H1 (cell line): ENCODE results near the gene CHMP1B. TPM values are rescaled to one million over a fixed set of nuclear protein-coding genes. Genes with fewer than 3 reads are reported as not detected.
"Not testable (repeated sequence)": the region's sequence is repeated elsewhere in the genome, so short reads cannot be mapped to it uniquely, and the experiment has no call there.

ENCODE experiments used
- CTCF ChIA-PET: fragments of 300-600 bp; sonication (Branson Sonifier 250); formaldehyde crosslinking; loops from one replicate; lab custom pipeline; 2021; ENCODE audit not compliant: partially characterized antibody; lab: Charles Lee
- POLR2A ChIA-PET: fragments of 300-600 bp; sonication (Branson Sonifier 250); formaldehyde crosslinking; loops from one replicate; lab custom pipeline; 2021; ENCODE audit warnings: inconsistent platforms; ENCODE audit not compliant: partially characterized antibody; lab: Charles Lee
- DNase-seq, 2 experiments: peaks; one replicate each; pipeline versions ENCODE4 v3.0.0 to v3.0.0-alpha.2; 2010 to 2022; ENCODE audit warnings: low spot score in 2 of 2, low read depth in 1 of 2, mixed read lengths in 1 of 2
- FAIRE-seq: peaks from 2 replicates; lab custom pipeline; 2011; peaks lifted over from hg19 to GRCh38; lab: Jason Lieb, UNC
- H2AFZ ChIP-seq: 2 replicates; pipeline ENCODE4 v1.8.1; 2012; ENCODE audit warnings: low read length, inconsistent platforms
- H2AK5ac ChIP-seq: 2 replicates; pipeline ENCODE4 v1.6.1; 2013; ENCODE audit warnings: low read depth, low read length
- H2BK120ac ChIP-seq: replicated peaks from 2 replicates; pipeline ENCODE3; 2013; ENCODE audit warnings: low read depth, low read length, inconsistent platforms
- H2BK12ac ChIP-seq: 2 replicates; pipeline ENCODE4 v1.6.1; 2013; ENCODE audit warnings: low read depth, low read length
- H2BK15ac ChIP-seq: 2 replicates; pipeline ENCODE4 v1.6.1; 2013; ENCODE audit warnings: low read length
- H2BK20ac ChIP-seq: 2 replicates; pipeline ENCODE4 v1.6.1; 2013; ENCODE audit warnings: low read length
- H2BK5ac ChIP-seq: 2 replicates; pipeline ENCODE4 v1.6.1; 2013; ENCODE audit warnings: low read depth, low read length
- H3K14ac ChIP-seq: 2 replicates; pipeline ENCODE4 v1.6.1; 2013; ENCODE audit warnings: inconsistent platforms; ENCODE audit not compliant: insufficient read length
- H3K18ac ChIP-seq: 2 replicates; pipeline ENCODE4 v1.6.1; 2013; ENCODE audit warnings: low read length; ENCODE audit errors: extremely low read depth
- H3K23ac ChIP-seq: 2 replicates; pipeline ENCODE4 v1.6.1; 2013; ENCODE audit warnings: inconsistent platforms; ENCODE audit not compliant: insufficient read length
- H3K23me2 ChIP-seq: 2 replicates; pipeline ENCODE4 v1.6.1; 2013; ENCODE audit warnings: low read depth, low read length
- H3K27ac ChIP-seq: 2 replicates; pipeline ENCODE4 v1.6.1; 2011; ENCODE audit warnings: low read depth, low read length, inconsistent platforms
- H3K27me3 ChIP-seq, 4 experiments: replicated peaks in 1 of 4; 1 replicate in 1 of 4; 2 replicates in 3 of 4; pipeline versions ENCODE4 v1.6.1 to v1.8.1; 2011 to 2013; ENCODE audit warnings: low read length in 3 of 4, mild to moderate bottlenecking in 3 of 4, inconsistent platforms in 2 of 4, mixed read lengths in 2 of 4, moderate library complexity in 1 of 4; ENCODE audit not compliant: control insufficient read depth in 3 of 4, insufficient read depth in 3 of 4; ENCODE audit errors: extremely low read depth in 1 of 4
- H3K36me3 ChIP-seq, 4 experiments: 2 replicates each; pipeline versions ENCODE4 v1.6.1 to v1.8.1; 2011 to 2013; ENCODE audit warnings: mild to moderate bottlenecking in 4 of 4, low read length in 3 of 4, moderate library complexity in 2 of 4, control low read depth in 1 of 4, inconsistent platforms in 1 of 4; ENCODE audit not compliant: insufficient read depth in 4 of 4, control insufficient read depth in 2 of 4
- H3K4ac ChIP-seq: replicated peaks from 2 replicates; pipeline ENCODE3; 2013; ENCODE audit warnings: low read length, low read depth, mixed read lengths, inconsistent platforms; ENCODE audit not compliant: insufficient read length
- H3K4me1 ChIP-seq, 4 experiments: replicated peaks in 1 of 4; 1 replicate in 1 of 4; 2 replicates in 3 of 4; pipeline versions ENCODE4 v1.6.1 to v1.8.1; 2011 to 2013; ENCODE audit warnings: low read length in 3 of 4, inconsistent platforms in 2 of 4, mixed read lengths in 1 of 4; ENCODE audit not compliant: insufficient read depth in 4 of 4, control insufficient read depth in 3 of 4
- H3K4me2 ChIP-seq, 2 experiments: 2 replicates each; pipeline versions ENCODE4 v1.6.1 to v1.8.1; 2011 to 2013; ENCODE audit warnings: low read depth in 2 of 2, low read length in 2 of 2, control low read depth in 1 of 2, inconsistent platforms in 1 of 2, mild to moderate bottlenecking in 1 of 2; ENCODE audit not compliant: insufficient read depth in 1 of 2
- H3K4me3 ChIP-seq, 4 experiments: fragments of 200-600, 300-600 bp in 1 of 4; sonication (generic), shearing (Covaris generic), sonication (Bioruptor Twin) in 1 of 4; 2 replicates each; pipeline versions ENCODE4 v1.5.1 to v1.8.1; 2011 to 2016; ENCODE audit warnings: low read length in 4 of 4, low read depth in 3 of 4, control low read depth in 2 of 4, inconsistent platforms in 2 of 4, mild to moderate bottlenecking in 2 of 4, mixed read lengths in 1 of 4, moderate library complexity in 1 of 4; ENCODE audit not compliant: insufficient read depth in 2 of 4; ENCODE audit errors: extremely low read depth in 1 of 4
- H3K56ac ChIP-seq: replicated peaks from 2 replicates; pipeline ENCODE3; 2013; ENCODE audit warnings: low read depth, mild to moderate bottlenecking, mixed read lengths, low read length, inconsistent platforms; ENCODE audit not compliant: insufficient read length
- H3K79me1 ChIP-seq: 2 replicates; pipeline ENCODE4 v1.6.1; 2013; ENCODE audit warnings: low read depth, low read length, control low read depth
- H3K79me2 ChIP-seq, 2 experiments: 2 replicates each; pipeline versions ENCODE4 v1.6.1 to v1.8.1; 2012 to 2013; ENCODE audit warnings: low read length in 2 of 2, mild to moderate bottlenecking in 2 of 2, inconsistent platforms in 1 of 2; ENCODE audit not compliant: insufficient read depth in 2 of 2, control insufficient read depth in 1 of 2
- H3K9ac ChIP-seq, 4 experiments: replicated peaks in 1 of 4; 1 replicate in 1 of 4; 2 replicates in 3 of 4; pipeline versions ENCODE4 v1.6.1 to v1.8.1; 2011 to 2013; ENCODE audit warnings: low read depth in 3 of 4, low read length in 3 of 4, control low read depth in 2 of 4, mild to moderate bottlenecking in 2 of 4, moderate library complexity in 2 of 4, inconsistent platforms in 1 of 4; ENCODE audit errors: extremely low read depth in 1 of 4
- H3K9me3 ChIP-seq, 2 experiments: 2 replicates each; pipeline versions ENCODE4 v1.6.1 to v1.8.1; 2012 to 2013; ENCODE audit warnings: mild to moderate bottlenecking in 2 of 2, moderate library complexity in 2 of 2, control low read depth in 1 of 2, inconsistent platforms in 1 of 2, low read depth in 1 of 2, low read length in 1 of 2, mixed read lengths in 1 of 2; ENCODE audit not compliant: insufficient read depth in 2 of 2
- H4K20me1 ChIP-seq, 2 experiments: replicated peaks in 1 of 2; 2 replicates each; pipeline versions ENCODE3 to v1.8.1; 2011 to 2013; ENCODE audit warnings: inconsistent platforms in 2 of 2, low read length in 2 of 2, mild to moderate bottlenecking in 1 of 2; ENCODE audit not compliant: insufficient read depth in 2 of 2, control insufficient read depth in 1 of 2
- H4K5ac ChIP-seq: 2 replicates; pipeline ENCODE4 v1.6.1; 2013; ENCODE audit warnings: low read length, low read depth, mixed read lengths, inconsistent platforms; ENCODE audit not compliant: insufficient read length
- H4K8ac ChIP-seq: 2 replicates; pipeline ENCODE4 v1.8.0; 2013; ENCODE audit warnings: mild to moderate bottlenecking, moderate library complexity, low read length, inconsistent platforms; ENCODE audit not compliant: insufficient read depth; ENCODE audit errors: extremely low read depth
- H4K91ac ChIP-seq: replicated peaks from 2 replicates; pipeline ENCODE3; 2013; ENCODE audit warnings: low read length, mixed read lengths, inconsistent platforms; ENCODE audit not compliant: insufficient read length
- WGBS, 2 experiments: shearing (Covaris generic) in 1 of 2; methylation state at CpG; one replicate each; pipeline versions ENCODE4 v1.1.6 to v1.1.7; 2013 to 2015; ENCODE audit warnings: low lambda C conversion rate in 2 of 2, mixed read lengths in 2 of 2, inconsistent platforms in 1 of 2, low coverage in 1 of 2, missing lambda C conversion rate in 1 of 2; ENCODE audit not compliant: insufficient replicate concordance in 2 of 2, insufficient coverage in 1 of 2, insufficient read length in 1 of 2; ENCODE audit errors: extremely low coverage in 1 of 2, missing lambda C conversion rate in 1 of 2; 5-methylcytosine and 5-hydroxymethylcytosine counted together
- polyA plus RNA-seq, 7 experiments: library from polyadenylated mRNA; depleted of rRNA in 3 of 7; stranded (reverse) in 5 of 7; unstranded in 2 of 7; fragments of >200 nt in 5 of 7; fragments of 200-250 nt in 2 of 7; gene quantifications; 1 replicate in 5 of 7; 2 replicates in 1 of 7; 4 replicates in 1 of 7; pipeline versions ENCODE4 v1.2.1 to v1.2.3, GENCODE V29; 2011 to 2013; ENCODE audit warnings: missing spikeins in 2 of 7, mixed read lengths in 2 of 7
- total RNA-seq: library from RNA; stranded (reverse); fragmentation: NEBNext Ultra II Directional; extraction: Animal tissue kit (Norgen Biotek cat#: 25700); gene quantifications from 2 replicates; pipeline ENCODE4 v1.2.1, GENCODE V29; 2021

The CHMP1B gene
- total and polyA plus RNA-seq, 2 of the 8 experiments (the other 6 are each of a cell fraction or from before 2014, with no cell fraction given) = 30.5 to 43.2 TPM

DNA sequence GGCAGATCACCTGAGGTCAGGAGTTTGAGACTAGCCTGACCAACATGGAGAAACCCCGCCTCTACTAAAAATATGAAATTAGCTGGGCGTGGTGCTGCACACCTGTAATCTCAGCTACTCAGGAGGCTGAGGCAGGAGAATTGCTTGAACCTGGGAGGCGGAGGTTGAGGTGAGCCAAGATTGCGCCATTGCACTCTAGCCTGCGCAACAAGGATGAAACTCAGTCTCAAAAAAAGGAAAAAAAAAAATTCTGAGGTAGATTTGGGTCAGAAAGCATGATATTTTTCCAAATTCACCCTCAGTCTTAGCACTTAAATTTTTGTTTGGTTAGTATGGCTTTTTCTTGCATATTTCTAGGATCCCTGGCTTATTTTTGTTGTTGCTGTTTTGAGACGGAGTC lies 3.3 kb downstream of the CHMP1B start:
- ChIA-PET CTCF (interaction anchor here (0.6 kb wide), 1 partner anchor 138 kb away, joined by 3 read pairs; no protein-coding TSS in a partner anchor), POLR2A (interaction anchor here (0.9 kb wide), 1 partner anchor 165 kb away, joined by 8 read pairs; no protein-coding TSS in a partner anchor)
- not testable (repeated sequence) for H3K79me1 ChIP-seq, H3K9ac ChIP-seq, H3K27ac ChIP-seq, H3K56ac ChIP-seq, FAIRE-seq, H2AFZ ChIP-seq, H3K18ac ChIP-seq, H3K4ac ChIP-seq, H2BK12ac ChIP-seq, H2BK15ac ChIP-seq, H2BK20ac ChIP-seq, H3K9me3 ChIP-seq, H3K36me3 ChIP-seq, H3K4me2 ChIP-seq, H3K4me3 ChIP-seq, H3K23ac ChIP-seq, DNase-seq, H3K23me2 ChIP-seq, H3K14ac ChIP-seq, H4K91ac ChIP-seq, H2BK5ac ChIP-seq, H4K5ac ChIP-seq, H4K20me1 ChIP-seq, H3K27me3 ChIP-seq, H2AK5ac ChIP-seq, H2BK120ac ChIP-seq
- Histone ChIP-seq H4K8ac (peak overlapping the region; percentile 58; the same call in 1 of the 2 replicates), H3K4me1 (peaks cover 3 to 13% (median 12%) of the 10 kb centered on the region in 4 experiments; a peak in 6 of 7 replicates), H3K79me2 (peaks cover 8 to 24% of the 10 kb centered on the region in 2 experiments; a peak in 3 of 4 replicates)
- 96% methylated on average over 6 of the region's 6 CpGs; no CpG with 5 or more reads in 1 of the 2 experiments for WGBS, 2 experiments
